ENCODE results near the gene SYT1. TPM values are rescaled to one million over a fixed set of nuclear protein-coding genes. Genes with fewer than 3 reads are reported as not detected.

SYT1 gene
- total RNA-seq, 1 experiment from 2014 or later, result 15.8 TPM

GRCh38 chr12:79057540-79057939 lies 193.0 kb downstream of the SYT1 start:
- TF ChIP-seq CTCF (conservative IDR thresholded peaks at IDR 0.05), result no peak
- no peak overlapping the region for H2BK5ac ChIP-seq (ENCODE audit: insufficient read length, low read length)
- H4K5ac ChIP-seq (ENCODE audit: insufficient read length, low read depth, low read length), result no peak overlapping the region

More at GRCh38 chr12:79057540-79057939, 193.0 kb downstream of the SYT1 start:
- H3K23me2 ChIP-seq (ENCODE audit: insufficient read length, low read depth, low read length, poor library complexity, severe bottlenecking), result no peaks in the 10 kb centered on the region
- H3K4ac ChIP-seq (ENCODE audit: low read depth, low read length), result no peak overlapping the region
- H2BK15ac ChIP-seq (ENCODE audit: low read depth, low read length), result no peak overlapping the region
- H3K4me1 ChIP-seq (ENCODE audit: insufficient read depth, low read length), result peaks cover 4% of the 10 kb centered on the region; the same call in 1 of the 2 replicates
- H3K79me2 ChIP-seq (ENCODE audit: insufficient read depth, low read length), result no peaks in the 10 kb centered on the region
- H3T11ph ChIP-seq (ENCODE audit: low read length), result no peak overlapping the region
- H2BK12ac ChIP-seq (ENCODE audit: insufficient read length, low read depth, low read length), result no peak overlapping the region
- no peak overlapping the region for H3K14ac ChIP-seq (ENCODE audit: insufficient read depth, low read length)
- Mint-ChIP-seq H3K36me3 (ENCODE audit: insufficient read depth in 1 of 3, low read depth in 3 of 3) (no peaks in the 10 kb centered on the region; a peak in 1 of 7 replicates), H3K4me3 (no peak overlapping the region), H3K9me3 (no peaks in the 10 kb centered on the region), H3K27me3 (ENCODE audit: low read depth) (no peaks in the 10 kb centered on the region), H3K27ac (no peak overlapping the region), H3K4me1 (peaks cover 14 to 17% of the 10 kb centered on the region in 2 experiments)
- no peak overlapping the region for H3K4me2 ChIP-seq (ENCODE audit: insufficient read depth, insufficient read length, low read length)
- no peak overlapping the region for H2AK5ac ChIP-seq (ENCODE audit: insufficient read length, low read length)
- no peak overlapping the region for H3K23ac ChIP-seq (ENCODE audit: insufficient read length, low read depth, low read length)
- H3K56ac ChIP-seq (ENCODE audit: insufficient read length, low read depth, low read length), result no peak overlapping the region
- H3K27me3 ChIP-seq (ENCODE audit: insufficient read depth, low read length), result no peaks in the 10 kb centered on the region
- DNase-seq, result no peak
- H3K79me1 ChIP-seq (ENCODE audit: insufficient read depth, low read depth, low read length, poor library complexity, severe bottlenecking), result no peaks in the 10 kb centered on the region
- H4K8ac ChIP-seq (replicated peaks; ENCODE audit: insufficient read length, low read depth, low read length), result no peak overlapping the region
- H4K91ac ChIP-seq (ENCODE audit: insufficient read length, low read depth, low read length), result no peak overlapping the region
- no peak overlapping the region for H2BK120ac ChIP-seq (ENCODE audit: low read depth, low read length, poor library complexity, severe bottlenecking)
- H2AFZ ChIP-seq (ENCODE audit: low read length), result no peak overlapping the region
- H2BK20ac ChIP-seq (ENCODE audit: low read depth, low read length, poor library complexity, severe bottlenecking), result no peak overlapping the region
- H3K27ac ChIP-seq (ENCODE audit: insufficient read length, low read depth, low read length), result no peak overlapping the region
- H3K18ac ChIP-seq (ENCODE audit: insufficient read length, low read depth, low read length), result no peak overlapping the region
- no peaks in the 10 kb centered on the region for H4K20me1 ChIP-seq (ENCODE audit: control insufficient read depth, insufficient read depth, insufficient read length)
- no peaks in the 10 kb centered on the region for H3K9me3 ChIP-seq (ENCODE audit: control insufficient read depth, low read depth, low read length)
- H3K9ac ChIP-seq (ENCODE audit: extremely low read depth, insufficient read length, low read length), result no peak overlapping the region

Data from H9 (cell line).